Measurements from ENCODE around the gene HADHB.

Gene HADHB

GRCh38 chr2:26273501-26273900 lies 28.8 kb downstream of the HADHB start:
- no peak for TF ChIP-seq CTCF (IDR thresholded peaks at IDR 0.05; ENCODE audit: extremely low read depth, insufficient read depth, missing control alignments)
- DNase-seq (ENCODE audit: low spot score): no peak
- in situ Hi-C loops (cut with MboI; ENCODE audit: low pct_unique_long_range_greater_than_20kb, low sequenced_read_pairs, unreplicated experiment): no loop called here

- no peak for TF ChIP-seq CTCF (IDR thresholded peaks at IDR 0.05; ENCODE audit: extremely low read depth, insufficient read depth, missing control alignments)
- DNase-seq (ENCODE audit: low spot score): no peak
- in situ Hi-C loops (cut with MboI; ENCODE audit: low pct_unique_long_range_greater_than_20kb, low sequenced_read_pairs, unreplicated experiment): no loop called here
Observed at GRCh38 chr2:26274058-26274613, 29.4 kb downstream of the HADHB start.

GRCh38 chr2:26276484-26277227 lies 31.9 kb downstream of the HADHB start:
- DNase-seq (ENCODE audit: low spot score): no peak
- TF ChIP-seq CTCF (IDR thresholded peaks at IDR 0.05; ENCODE audit: extremely low read depth, insufficient read depth, missing control alignments): no peak

GRCh38 chr2:26279886-26280285 lies 35.1 kb downstream of the HADHB start:
- in situ Hi-C loops (cut with MboI; ENCODE audit: low pct_unique_long_range_greater_than_20kb, low sequenced_read_pairs, unreplicated experiment): no loop called here
- no peak for DNase-seq (ENCODE audit: low spot score)
- TF ChIP-seq CTCF (IDR thresholded peaks at IDR 0.05; ENCODE audit: extremely low read depth, insufficient read depth, missing control alignments): no peak

More at GRCh38 chr2:26276484-26277227, 31.9 kb downstream of the HADHB start:
- in situ Hi-C loops (cut with MboI; ENCODE audit: low pct_unique_long_range_greater_than_20kb, low sequenced_read_pairs, unreplicated experiment): no loop called here

GRCh38 chr2:26281226-26281625 lies 36.5 kb downstream of the HADHB start:
- TF ChIP-seq CTCF (IDR thresholded peaks at IDR 0.05; ENCODE audit: extremely low read depth, insufficient read depth, missing control alignments): no peak
- DNase-seq (ENCODE audit: low spot score): no peak
- in situ Hi-C loops (cut with MboI; ENCODE audit: low pct_unique_long_range_greater_than_20kb, low sequenced_read_pairs, unreplicated experiment): no loop called here

GRCh38 chr2:26283606-26284005 lies 38.9 kb downstream of the HADHB start:
- in situ Hi-C loops (cut with MboI; ENCODE audit: low pct_unique_long_range_greater_than_20kb, low sequenced_read_pairs, unreplicated experiment): no loop called here
- DNase-seq (ENCODE audit: low spot score): no peak
- no peak for TF ChIP-seq CTCF (IDR thresholded peaks at IDR 0.05; ENCODE audit: extremely low read depth, insufficient read depth, missing control alignments)
